ENCODE measurements around the gene VMAC.
"Not testable (repeated sequence)": the region's sequence is repeated elsewhere in the genome, so short reads cannot be mapped to it uniquely, and the experiment has no call there.

Gene VMAC

GRCh38 chr19:5904352-5905113 is at the start of gene VMAC:
TSS of gene VMAC (plus strand) at chr19:5904872. CDS start at chr19:5904891, 19 bp downstream.
- Mint-ChIP-seq H3K27me3 (no peaks in the 10 kb centered on the region), H3K27ac (peak within 1 kb of the TSS; percentile 99), H3K9me3 (no peaks in the 10 kb centered on the region), H3K36me3 (peaks cover 21 to 34% of the 10 kb centered on the region in 2 donors), H3K4me1 (peaks cover 29 to 61% of the 10 kb centered on the region in 2 donors), H3K4me3 (peak within 1 kb of the TSS; percentile 98 to 99)
- peak; percentile 100 for DNase-seq
- ATAC-seq (replicated peaks), result peak; percentile 81 to 82

GRCh38 chr19:5855151-5855550 is 49.5 kb upstream of the VMAC start:
- not testable (repeated sequence) for H3K36me3 Mint-ChIP-seq; H3K4me1 Mint-ChIP-seq; ATAC-seq (replicated peaks); H3K27ac Mint-ChIP-seq; DNase-seq; H3K27me3 Mint-ChIP-seq; H3K9me3 Mint-ChIP-seq; H3K4me3 Mint-ChIP-seq

- H3K36me3 Mint-ChIP-seq, result no peaks in the 10 kb centered on the region
- no peaks in the 10 kb centered on the region for H3K9me3 Mint-ChIP-seq
- no peak for ATAC-seq (replicated peaks)
- H3K27me3 Mint-ChIP-seq, result peaks cover 16 to 17% of the 10 kb centered on the region in 2 donors
- H3K27ac Mint-ChIP-seq, result no peak overlapping the region
- no peak overlapping the region for H3K4me3 Mint-ChIP-seq
- DNase-seq, result no peak
- H3K4me1 Mint-ChIP-seq, result no peaks in the 10 kb centered on the region
These were observed 47.2 kb upstream of the VMAC start for GRCh38 chr19:5857203-5858081.

- no peaks in the 10 kb centered on the region for H3K36me3 Mint-ChIP-seq
- ATAC-seq (replicated peaks), result no peak
- H3K27ac Mint-ChIP-seq, result no peak overlapping the region
- H3K4me3 Mint-ChIP-seq, result no peak overlapping the region
- no peak for DNase-seq
- peaks cover 0 to 4% of the 10 kb centered on the region in 2 donors for H3K4me1 Mint-ChIP-seq
- no peaks in the 10 kb centered on the region for H3K9me3 Mint-ChIP-seq
- peaks cover 20 to 28% of the 10 kb centered on the region in 2 donors for H3K27me3 Mint-ChIP-seq
These were observed 41.5 kb upstream of the VMAC start for GRCh38 chr19:5863030-5863665.

GRCh38 chr19:5864013-5864720 is 40.5 kb upstream of the VMAC start:
- Mint-ChIP-seq H3K27me3 (peaks cover 20 to 30% of the 10 kb centered on the region in 2 donors), H3K27ac (no peak overlapping the region), H3K36me3 (no peaks in the 10 kb centered on the region), H3K4me3 (no peak overlapping the region), H3K9me3 (no peaks in the 10 kb centered on the region), H3K4me1 (peaks cover 0 to 4% of the 10 kb centered on the region in 2 donors)
- no peak for DNase-seq
- no peak for ATAC-seq (replicated peaks)

- H3K27me3 Mint-ChIP-seq, result peaks cover 19 to 30% of the 10 kb centered on the region in 2 donors
- peaks cover 0 to 4% of the 10 kb centered on the region in 2 donors for H3K4me1 Mint-ChIP-seq
- H3K36me3 Mint-ChIP-seq, result no peaks in the 10 kb centered on the region
- DNase-seq, result no peak
- ATAC-seq (replicated peaks), result no peak
- H3K4me3 Mint-ChIP-seq, result no peak overlapping the region
- no peak overlapping the region for H3K27ac Mint-ChIP-seq
- no peaks in the 10 kb centered on the region for H3K9me3 Mint-ChIP-seq
These were observed 39.8 kb upstream of the VMAC start for GRCh38 chr19:5864725-5865486.

- Mint-ChIP-seq H3K4me3 (no peak overlapping the region), H3K36me3 (no peaks in the 10 kb centered on the region), H3K27me3 (peaks cover 16 to 30% of the 10 kb centered on the region in 2 donors), H3K27ac (no peak overlapping the region), H3K4me1 (peaks cover 0 to 4% of the 10 kb centered on the region in 2 donors), H3K9me3 (no peaks in the 10 kb centered on the region)
- ATAC-seq (replicated peaks) (no peak), DNase-seq (no peak)
These were observed 38.9 kb upstream of the VMAC start for GRCh38 chr19:5865772-5866171.

GRCh38 chr19:5867201-5868136 is 37.2 kb upstream of the VMAC start:
- H3K4me3 Mint-ChIP-seq, result no peak overlapping the region
- no peaks in the 10 kb centered on the region for H3K9me3 Mint-ChIP-seq
- H3K27ac Mint-ChIP-seq, result no peak overlapping the region
- DNase-seq (no peak), ATAC-seq (replicated peaks) (no peak)
- H3K27me3 Mint-ChIP-seq, result peaks cover 9 to 20% of the 10 kb centered on the region in 2 donors
- H3K4me1 Mint-ChIP-seq, result peaks cover 0 to 4% of the 10 kb centered on the region in 2 donors
- no peaks in the 10 kb centered on the region for H3K36me3 Mint-ChIP-seq

GRCh38 chr19:5870986-5871394 is 33.7 kb upstream of the VMAC start:
- no peak for ATAC-seq (replicated peaks)

GRCh38 chr19:5873617-5874199 is 31.0 kb upstream of the VMAC start:
- Mint-ChIP-seq H3K9me3 (no peaks in the 10 kb centered on the region), H3K36me3 (no peaks in the 10 kb centered on the region), H3K27me3 (peaks cover 15 to 23% of the 10 kb centered on the region in 2 donors), H3K4me3 (no peak overlapping the region), H3K4me1 (peaks cover 0 to 2% of the 10 kb centered on the region in 2 donors), H3K27ac (no peak overlapping the region)
- ATAC-seq (replicated peaks) (no peak), DNase-seq (no peak)

More at GRCh38 chr19:5870986-5871394, 33.7 kb upstream of the VMAC start:
- peaks cover 0 to 2% of the 10 kb centered on the region in 2 donors for H3K4me1 Mint-ChIP-seq
- no peaks in the 10 kb centered on the region for H3K9me3 Mint-ChIP-seq
- H3K27me3 Mint-ChIP-seq, result peaks cover 0 to 5% of the 10 kb centered on the region in 2 donors
- H3K36me3 Mint-ChIP-seq, result no peaks in the 10 kb centered on the region
- no peak overlapping the region for H3K4me3 Mint-ChIP-seq
- no peak for DNase-seq
- H3K27ac Mint-ChIP-seq, result no peak overlapping the region

- not testable (repeated sequence) for H3K4me1 Mint-ChIP-seq; H3K9me3 Mint-ChIP-seq; H3K4me3 Mint-ChIP-seq; ATAC-seq (replicated peaks); DNase-seq; H3K36me3 Mint-ChIP-seq; H3K27ac Mint-ChIP-seq
- peaks cover 15 to 31% of the 10 kb centered on the region in 2 donors for H3K27me3 Mint-ChIP-seq
These were observed 30.2 kb upstream of the VMAC start for GRCh38 chr19:5874496-5874895.

GRCh38 chr19:5877427-5877826 is 27.2 kb upstream of the VMAC start:
- ATAC-seq (replicated peaks) (no peak), DNase-seq (no peak)
- no peak overlapping the region for H3K4me3 Mint-ChIP-seq
- H3K4me1 Mint-ChIP-seq, result peaks cover 0 to 2% of the 10 kb centered on the region in 2 donors
- no peaks in the 10 kb centered on the region for H3K9me3 Mint-ChIP-seq
- H3K36me3 Mint-ChIP-seq, result no peaks in the 10 kb centered on the region
- no peak overlapping the region for H3K27ac Mint-ChIP-seq
- peaks cover 22 to 44% of the 10 kb centered on the region in 2 donors for H3K27me3 Mint-ChIP-seq

All from stimulated activated naive B cell treated with anti-CD40 and anti-IgM and Interleukin-4, amounts not matched to agents 10 μg/mL and 1 μg/mL and 100 μg/mL, for 72 hours (primary cell).